GM18858 (cell line): Measurements from ENCODE around the gene PMM2.

Experiments
- ATAC-seq: cut with Tn5 transposase; IDR thresholded peaks from one replicate; pipeline ENCODE4 v1.9.1; 2021; ENCODE audit not compliant: unreplicated experiment

Gene PMM2

GRCh38 chr16:8885674-8886592 is 88.3 kb downstream of the PMM2 start:
- no peak for ATAC-seq

GRCh38 chr16:8886593-8887430 is 89.2 kb downstream of the PMM2 start:
- no peak for ATAC-seq

GRCh38 chr16:8887431-8887765 is 89.8 kb downstream of the PMM2 start:
- ATAC-seq = no peak

- no peak for ATAC-seq
Measured at GRCh38 chr16:8887952-8888560, 90.4 kb downstream of the PMM2 start.

- no peak for ATAC-seq
Measured at GRCh38 chr16:8888951-8889892, 91.6 kb downstream of the PMM2 start.

GRCh38 chr16:8889893-8890548 is 92.4 kb downstream of the PMM2 start:
- ATAC-seq = no peak

GRCh38 chr16:8890549-8890921 is 92.9 kb downstream of the PMM2 start:
- no peak for ATAC-seq

GRCh38 chr16:8892101-8892575 is 94.5 kb downstream of the PMM2 start:
- peak; percentile 5 for ATAC-seq

- no peak for ATAC-seq
Measured at GRCh38 chr16:8893426-8893825, 95.8 kb downstream of the PMM2 start.

GRCh38 chr16:8893976-8894690 is 96.5 kb downstream of the PMM2 start:
- ATAC-seq = no peak

- no peak for ATAC-seq
Measured at GRCh38 chr16:8894736-8895334, 97.2 kb downstream of the PMM2 start.

GRCh38 chr16:8898660-8899318 is 101.2 kb downstream of the PMM2 start:
- no peak for ATAC-seq
